Neuron (in vitro differentiated cells): ENCODE data around the gene PRICKLE1.

Experiments
- H2AFZ ChIP-seq: one replicate; pipeline ENCODE4 v1.6.1; 2013; ENCODE audit warnings: low read depth, mild to moderate bottlenecking, inconsistent platforms, low read length, moderate library complexity
- H3K27me3 ChIP-seq: one replicate; pipeline ENCODE4 v1.6.1; 2013; ENCODE audit warnings: low read length; ENCODE audit not compliant: insufficient read depth
- H3K36me3 ChIP-seq: one replicate; pipeline ENCODE4 v1.6.1; 2013; ENCODE audit warnings: low read length; ENCODE audit not compliant: insufficient read depth
- H3K4me1 ChIP-seq: one replicate; pipeline ENCODE4 v1.6.1; 2013; ENCODE audit warnings: low read length; ENCODE audit not compliant: insufficient read depth
- H3K4me3 ChIP-seq: 2 replicates; pipeline ENCODE4 v1.5.1; 2013; ENCODE audit warnings: mild to moderate bottlenecking, low read length, moderate library complexity
- H3K9me3 ChIP-seq: one replicate; pipeline ENCODE4 v1.6.1; 2013; ENCODE audit warnings: low read length

Gene PRICKLE1

GRCh38 chr12:42472376-42472775, 117.2 kb downstream of the PRICKLE1 start:
- Histone ChIP-seq H3K27me3 (no peaks in the 10 kb centered on the region), H3K36me3 (peaks cover 2% of the 10 kb centered on the region), H2AFZ (no peak overlapping the region), H3K9me3 (no peaks in the 10 kb centered on the region), H3K4me3 (no peak overlapping the region), H3K4me1 (peaks cover 40% of the 10 kb centered on the region)

- Histone ChIP-seq H3K27me3 (no peaks in the 10 kb centered on the region), H3K9me3 (no peaks in the 10 kb centered on the region), H3K4me3 (no peak overlapping the region), H3K36me3 (peaks cover 14% of the 10 kb centered on the region), H3K4me1 (peaks cover 32% of the 10 kb centered on the region), H2AFZ (no peak overlapping the region)
Measured at GRCh38 chr12:42469355-42470175, 120.0 kb downstream of the PRICKLE1 start.

- Histone ChIP-seq H3K36me3 (peaks cover 19% of the 10 kb centered on the region), H3K27me3 (no peaks in the 10 kb centered on the region), H3K9me3 (no peaks in the 10 kb centered on the region), H2AFZ (no peak overlapping the region), H3K4me1 (peaks cover 32% of the 10 kb centered on the region), H3K4me3 (no peak overlapping the region)
Measured at GRCh38 chr12:42468921-42469320, 120.6 kb downstream of the PRICKLE1 start.

- no peak overlapping the region for H3K4me3 ChIP-seq
Measured at GRCh38 chr12:42468341-42468821, 121.2 kb downstream of the PRICKLE1 start.

GRCh38 chr12:42463671-42464070, 125.9 kb downstream of the PRICKLE1 start:
- Histone ChIP-seq H3K4me3 (no peak overlapping the region), H3K9me3 (no peaks in the 10 kb centered on the region), H3K36me3 (peaks cover 23% of the 10 kb centered on the region), H2AFZ (no peak overlapping the region), H3K27me3 (no peaks in the 10 kb centered on the region), H3K4me1 (no peaks in the 10 kb centered on the region)

More at GRCh38 chr12:42468341-42468821, 121.2 kb downstream of the PRICKLE1 start:
- no peaks in the 10 kb centered on the region for H3K27me3 ChIP-seq
- H3K36me3 ChIP-seq, result peaks cover 19% of the 10 kb centered on the region
- H2AFZ ChIP-seq, result no peak overlapping the region
- H3K9me3 ChIP-seq, result no peaks in the 10 kb centered on the region
- H3K4me1 ChIP-seq, result peaks cover 32% of the 10 kb centered on the region

GRCh38 chr12:42462486-42462885, 127.1 kb downstream of the PRICKLE1 start:
- Histone ChIP-seq H2AFZ (no peak overlapping the region), H3K36me3 (peaks cover 21% of the 10 kb centered on the region), H3K4me3 (no peak overlapping the region), H3K27me3 (no peaks in the 10 kb centered on the region), H3K4me1 (no peaks in the 10 kb centered on the region), H3K9me3 (no peaks in the 10 kb centered on the region)

- H3K4me3 ChIP-seq, result no peak overlapping the region
- peaks cover 8% of the 10 kb centered on the region for H3K36me3 ChIP-seq
- no peaks in the 10 kb centered on the region for H3K9me3 ChIP-seq
- H2AFZ ChIP-seq, result no peak overlapping the region
- H3K27me3 ChIP-seq, result no peaks in the 10 kb centered on the region
- no peaks in the 10 kb centered on the region for H3K4me1 ChIP-seq
Measured at GRCh38 chr12:42459336-42459847, 130.2 kb downstream of the PRICKLE1 start.

GRCh38 chr12:42458575-42458974, 131.0 kb downstream of the PRICKLE1 start:
- H3K27me3 ChIP-seq, result no peaks in the 10 kb centered on the region
- peaks cover 4% of the 10 kb centered on the region for H3K36me3 ChIP-seq

GRCh38 chr12:42450248-42450647, 139.3 kb downstream of the PRICKLE1 start:
- no peak overlapping the region for H2AFZ ChIP-seq
- H3K9me3 ChIP-seq, result no peaks in the 10 kb centered on the region
- H3K4me1 ChIP-seq, result no peaks in the 10 kb centered on the region
- no peaks in the 10 kb centered on the region for H3K27me3 ChIP-seq
- H3K4me3 ChIP-seq, result no peak overlapping the region
- peaks cover 34% of the 10 kb centered on the region for H3K36me3 ChIP-seq

More at GRCh38 chr12:42458575-42458974, 131.0 kb downstream of the PRICKLE1 start:
- no peaks in the 10 kb centered on the region for H3K9me3 ChIP-seq
- H2AFZ ChIP-seq, result no peak overlapping the region
- no peak overlapping the region for H3K4me3 ChIP-seq
- H3K4me1 ChIP-seq, result no peaks in the 10 kb centered on the region

- H3K36me3 ChIP-seq, result peaks cover 44% of the 10 kb centered on the region
Measured at GRCh38 chr12:42448841-42449240, 140.7 kb downstream of the PRICKLE1 start.

GRCh38 chr12:42447371-42447786, 142.2 kb downstream of the PRICKLE1 start:
- H2AFZ ChIP-seq, result no peak overlapping the region
- no peak overlapping the region for H3K4me3 ChIP-seq
- H3K9me3 ChIP-seq, result peaks cover 5% of the 10 kb centered on the region
- no peaks in the 10 kb centered on the region for H3K27me3 ChIP-seq
- H3K36me3 ChIP-seq, result peaks cover 57% of the 10 kb centered on the region
- H3K4me1 ChIP-seq, result no peaks in the 10 kb centered on the region

More at GRCh38 chr12:42448841-42449240, 140.7 kb downstream of the PRICKLE1 start:
- H3K9me3 ChIP-seq, result no peaks in the 10 kb centered on the region
- no peak overlapping the region for H2AFZ ChIP-seq
- H3K4me1 ChIP-seq, result no peaks in the 10 kb centered on the region
- no peaks in the 10 kb centered on the region for H3K27me3 ChIP-seq
- H3K4me3 ChIP-seq, result no peak overlapping the region

GRCh38 chr12:42446761-42447160, 142.8 kb downstream of the PRICKLE1 start:
- H3K4me1 ChIP-seq, result no peaks in the 10 kb centered on the region
- H3K36me3 ChIP-seq, result peaks cover 64% of the 10 kb centered on the region

GRCh38 chr12:42445891-42446290, 143.7 kb downstream of the PRICKLE1 start:
- H3K4me3 ChIP-seq, result no peak overlapping the region
- peaks cover 9% of the 10 kb centered on the region for H3K9me3 ChIP-seq
- H2AFZ ChIP-seq, result no peak overlapping the region
- no peaks in the 10 kb centered on the region for H3K27me3 ChIP-seq
- H3K36me3 ChIP-seq, result peaks cover 72% of the 10 kb centered on the region
- no peaks in the 10 kb centered on the region for H3K4me1 ChIP-seq

More at GRCh38 chr12:42446761-42447160, 142.8 kb downstream of the PRICKLE1 start:
- no peak overlapping the region for H2AFZ ChIP-seq
- H3K27me3 ChIP-seq, result no peaks in the 10 kb centered on the region
- H3K9me3 ChIP-seq, result peaks cover 9% of the 10 kb centered on the region
- H3K4me3 ChIP-seq, result no peak overlapping the region
